Measurements from ENCODE around the gene OSBPL8. TPM values are rescaled to one million over a fixed set of nuclear protein-coding genes. Genes with fewer than 3 reads are reported as not detected.
"Not testable (repeated sequence)": the region's sequence is repeated elsewhere in the genome, so short reads cannot be mapped to it uniquely, and the experiment has no call there.

Gene OSBPL8
- total RNA-seq, 4 donors from 2014 or later: 75.9 to 167 (median 108) TPM

DNA sequence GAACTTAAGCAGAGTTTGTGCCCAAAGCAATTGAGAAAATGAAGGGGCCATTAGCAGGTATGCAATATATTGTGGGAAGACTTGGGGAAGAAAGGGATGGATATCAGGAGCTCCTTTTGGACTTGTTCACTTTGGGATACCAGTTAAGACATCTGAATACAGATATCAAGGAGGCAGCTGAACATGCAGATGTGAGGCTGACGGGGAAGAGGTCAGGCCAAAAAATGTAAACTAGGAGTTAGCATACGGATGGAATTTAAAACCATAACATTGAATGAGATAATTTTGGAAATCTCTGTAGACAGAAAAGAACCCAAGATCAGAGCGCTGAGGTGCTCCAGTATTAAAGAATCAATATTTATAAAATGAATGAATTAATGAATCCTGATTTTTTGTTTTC is 53.4 kb downstream of the OSBPL8 start:
- no peak for TF ChIP-seq POLR2A (IDR thresholded peaks at IDR 0.05)
- TF ChIP-seq, protein P1, sequence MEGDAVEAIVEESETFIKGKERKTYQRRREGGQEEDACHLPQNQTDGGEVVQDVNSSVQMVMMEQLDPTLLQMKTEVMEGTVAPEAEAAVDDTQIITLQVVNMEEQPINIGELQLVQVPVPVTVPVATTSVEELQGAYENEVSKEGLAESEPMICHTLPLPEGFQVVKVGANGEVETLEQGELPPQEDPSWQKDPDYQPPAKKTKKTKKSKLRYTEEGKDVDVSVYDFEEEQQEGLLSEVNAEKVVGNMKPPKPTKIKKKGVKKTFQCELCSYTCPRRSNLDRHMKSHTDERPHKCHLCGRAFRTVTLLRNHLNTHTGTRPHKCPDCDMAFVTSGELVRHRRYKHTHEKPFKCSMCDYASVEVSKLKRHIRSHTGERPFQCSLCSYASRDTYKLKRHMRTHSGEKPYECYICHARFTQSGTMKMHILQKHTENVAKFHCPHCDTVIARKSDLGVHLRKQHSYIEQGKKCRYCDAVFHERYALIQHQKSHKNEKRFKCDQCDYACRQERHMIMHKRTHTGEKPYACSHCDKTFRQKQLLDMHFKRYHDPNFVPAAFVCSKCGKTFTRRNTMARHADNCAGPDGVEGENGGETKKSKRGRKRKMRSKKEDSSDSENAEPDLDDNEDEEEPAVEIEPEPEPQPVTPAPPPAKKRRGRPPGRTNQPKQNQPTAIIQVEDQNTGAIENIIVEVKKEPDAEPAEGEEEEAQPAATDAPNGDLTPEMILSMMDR (IDR thresholded peaks at IDR 0.05): no peak
- DNase-seq (ENCODE audit: low spot score in 2 of 2): no peak
- intact Hi-C loops (cut with DNase I; ENCODE audit: low total_unique reads): no loop called here
- H3K4me3 ChIP-seq (ENCODE audit: low read depth, poor library complexity, severe bottlenecking): no peak overlapping the region
- WGBS, 2 donors: 96% methylated on average over 3 of the region's 3 CpGs

DNA sequence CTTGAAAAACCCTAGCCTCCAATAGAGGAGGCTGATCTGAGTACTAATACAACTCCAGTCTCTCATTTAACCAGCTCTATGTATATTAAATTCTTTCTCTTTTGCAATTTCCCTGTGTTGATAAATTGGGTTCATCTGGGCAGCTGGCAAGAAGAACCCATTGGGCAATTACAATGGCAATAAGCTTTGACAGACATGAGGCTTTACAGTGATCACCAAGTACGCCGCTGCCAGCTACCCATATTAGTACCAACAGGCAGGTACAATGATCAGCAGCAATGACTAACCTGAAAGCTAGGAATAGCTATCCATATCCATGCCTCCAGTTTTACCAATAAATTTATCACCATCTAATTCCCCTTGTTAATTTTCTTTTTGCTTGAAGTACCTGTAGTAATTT is 54.5 kb downstream of the OSBPL8 start:
- no peak overlapping the region for H3K4me3 ChIP-seq (ENCODE audit: low read depth, poor library complexity, severe bottlenecking)
- 96% methylated on average over 2 of the region's 2 CpGs for WGBS, 2 donors
- DNase-seq (ENCODE audit: low spot score in 2 of 2): no peak
- intact Hi-C loops (cut with DNase I; ENCODE audit: low total_unique reads): no loop called here
- TF ChIP-seq, protein P1 (IDR thresholded peaks at IDR 0.05): no peak
- TF ChIP-seq POLR2A (IDR thresholded peaks at IDR 0.05): no peak

DNA sequence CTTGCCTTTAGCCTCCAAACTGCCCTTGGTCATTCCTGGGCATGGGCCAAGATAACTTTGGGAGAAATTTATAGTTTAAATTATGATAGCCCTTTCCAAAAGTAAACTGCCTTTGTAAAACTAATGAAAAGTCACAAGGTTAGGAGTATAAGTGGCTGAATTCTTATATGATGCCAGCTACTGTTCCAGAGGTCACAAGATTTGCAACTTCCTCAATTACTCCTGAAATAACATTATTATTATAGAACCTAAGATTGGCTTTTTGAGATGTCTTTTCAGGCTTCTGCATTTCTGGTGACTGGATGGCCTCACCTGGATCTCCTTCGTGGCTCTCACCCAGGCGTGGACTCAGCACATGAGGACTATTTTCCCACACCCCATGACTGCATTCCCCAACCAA is 55.0 kb downstream of the OSBPL8 start:
- DNase-seq (ENCODE audit: low spot score in 2 of 2): no peak
- 95% methylated on average over 2 of the region's 2 CpGs for WGBS, 2 donors
- H3K4me3 ChIP-seq (ENCODE audit: low read depth, poor library complexity, severe bottlenecking): no peak overlapping the region
- intact Hi-C loops (cut with DNase I; ENCODE audit: low total_unique reads): no loop called here
- TF ChIP-seq POLR2A (IDR thresholded peaks at IDR 0.05): no peak
- TF ChIP-seq, protein P1 (IDR thresholded peaks at IDR 0.05): no peak

DNA sequence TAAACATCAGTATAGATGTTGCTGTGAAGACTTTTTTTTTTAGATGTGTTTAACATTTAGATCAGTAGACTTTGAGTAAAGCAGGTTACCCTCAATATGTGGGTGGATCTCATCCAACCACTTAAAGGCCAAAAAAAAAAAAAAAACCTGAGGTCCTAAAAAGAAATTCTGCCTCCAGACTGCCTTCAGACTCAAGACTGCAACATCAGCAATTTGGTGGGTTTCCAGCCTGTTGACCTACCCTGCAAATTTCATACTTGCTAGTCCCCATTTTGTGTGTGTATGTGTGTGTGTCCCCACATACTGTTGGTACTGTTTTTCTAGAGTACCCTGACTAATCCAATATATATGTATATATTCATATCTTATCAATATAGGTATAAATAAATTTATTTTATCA is 55.6 kb downstream of the OSBPL8 start:
- intact Hi-C loops (cut with DNase I; ENCODE audit: low total_unique reads): no loop called here
- no peak for TF ChIP-seq POLR2A (IDR thresholded peaks at IDR 0.05)
- TF ChIP-seq, protein P1 (IDR thresholded peaks at IDR 0.05): no peak
- H3K4me3 ChIP-seq (ENCODE audit: low read depth, poor library complexity, severe bottlenecking): no peak overlapping the region
- DNase-seq (ENCODE audit: low spot score in 2 of 2): no peak

DNA sequence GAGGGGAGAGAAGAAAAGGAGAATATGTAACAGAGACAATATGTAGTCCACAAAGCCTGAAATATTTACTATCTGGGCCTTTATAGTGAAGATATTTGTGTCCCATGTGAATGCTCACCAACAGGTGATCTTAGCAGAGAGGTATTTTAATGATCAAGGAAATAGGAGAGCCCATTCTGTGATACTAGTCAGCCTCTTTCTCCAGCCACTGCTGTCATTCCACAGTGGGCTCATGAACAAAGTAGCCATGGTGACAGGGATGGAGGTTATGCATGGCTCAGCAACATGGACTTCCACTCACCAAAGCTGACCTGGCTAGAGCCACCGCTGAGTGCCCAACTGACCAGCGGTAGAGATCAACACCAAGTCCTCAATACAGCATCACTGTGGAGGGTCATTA is 58.2 kb downstream of the OSBPL8 start:
- H3K4me3 ChIP-seq (ENCODE audit: low read depth, poor library complexity, severe bottlenecking): no peak overlapping the region
- 95 to 96% methylated on average over 2 of the region's 2 CpGs for WGBS, 2 donors
- no peak for TF ChIP-seq POLR2A (IDR thresholded peaks at IDR 0.05)
- TF ChIP-seq, protein P1 (IDR thresholded peaks at IDR 0.05): no peak
- intact Hi-C loops (cut with DNase I; ENCODE audit: low total_unique reads): no loop called here
- DNase-seq (ENCODE audit: low spot score in 2 of 2): no peak

DNA sequence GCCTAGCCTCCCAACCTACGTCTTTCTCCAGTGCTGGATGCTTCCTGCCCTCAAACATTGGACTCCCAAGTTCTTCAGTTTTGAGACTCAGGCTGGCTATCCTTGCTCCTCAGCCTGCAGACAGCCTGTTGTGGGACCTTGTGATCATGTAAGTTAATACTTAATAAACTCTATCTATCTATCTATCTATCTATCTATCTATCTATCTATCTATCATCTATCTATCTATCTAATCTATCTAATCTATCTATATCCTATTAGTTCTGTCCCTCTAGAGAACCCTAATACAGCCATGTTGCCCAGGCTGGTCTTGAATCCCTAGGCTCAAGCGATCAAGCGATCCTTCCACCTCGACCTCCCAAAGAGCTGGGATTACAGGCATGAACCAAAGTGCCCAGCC is 60.4 kb downstream of the OSBPL8 start:
- H3K4me3 ChIP-seq (ENCODE audit: low read depth, poor library complexity, severe bottlenecking); DNase-seq (ENCODE audit: low spot score in 2 of 2); intact Hi-C loops (cut with DNase I; ENCODE audit: low total_unique reads): not testable (repeated sequence)
- 96 to 100% methylated on average over 4 of the region's 4 CpGs for WGBS, 2 donors

All from lower leg skin (tissue), 4 donors.